Measurements from ENCODE around the gene NPB. TPM values are rescaled to one million over a fixed set of nuclear protein-coding genes. Genes with fewer than 3 reads are reported as not detected.

Gene NPB
- polyA plus RNA-seq, 1 donor (not counting 4 experiments of a cell fraction or from before 2014, with no cell fraction given), result not detected

GRCh38 chr17:81890447-81891302 is 11.4 kb upstream of the NPB start:
- Histone ChIP-seq H3K36me3 (ENCODE audit: control insufficient read depth in 2 of 2, extremely low read depth in 1 of 2, insufficient read depth in 2 of 2, low read length in 2 of 2) (peaks cover 35 to 38% of the 10 kb centered on the region in 2 experiments), H3K27me3 (ENCODE audit: control insufficient read depth, extremely low read depth, insufficient read depth, low read length) (no peaks in the 10 kb centered on the region), H3K4me2 (ENCODE audit: control insufficient read depth, extremely low read depth, insufficient read depth, low read depth, low read length) (peak overlapping the region; percentile 97), H3K4me3 (ENCODE audit: control insufficient read depth in 2 of 3, extremely low read depth in 1 of 3, insufficient read depth in 2 of 3, low read depth in 1 of 3, low read length in 3 of 3) (peak overlapping the region; percentile 81 to 91 (median 88)), H3K9ac (ENCODE audit: control insufficient read depth, extremely low read depth, insufficient read depth, low read length) (peak overlapping the region; percentile 92), H3K4me1 (ENCODE audit: control insufficient read depth, extremely low read depth, insufficient read depth, low read length) (peaks cover 13% of the 10 kb centered on the region), H2AFZ (ENCODE audit: control insufficient read depth, low read length) (no peak overlapping the region), H3K27ac (ENCODE audit: control insufficient read depth, insufficient read depth, low read length) (peak overlapping the region; percentile 82), H3K9me1 (ENCODE audit: control insufficient read depth, extremely low read depth, insufficient read depth, low read length) (no peaks in the 10 kb centered on the region), H3K79me2 (ENCODE audit: control insufficient read depth, insufficient read depth, low read length) (peaks cover 60% of the 10 kb centered on the region), H4K20me1 (ENCODE audit: control insufficient read depth, extremely low read depth, insufficient read depth, low read length) (no peaks in the 10 kb centered on the region), H3K9me3 (ENCODE audit: control insufficient read depth, low read depth, low read length) (no peaks in the 10 kb centered on the region)
- no peak for TF ChIP-seq CTCF (optimal IDR thresholded peaks at IDR 0.05 in 1 of 3, IDR thresholded peaks at IDR 0.05 in 1 of 3, conservative IDR thresholded peaks at IDR 0.05 in 1 of 3; ENCODE audit: extremely low read depth in 1 of 3, insufficient read depth in 2 of 3, low read length in 3 of 3)
- TF ChIP-seq EZH2 (IDR thresholded peaks at IDR 0.05; ENCODE audit: low read length), result no peak
- no peak for DNase-seq (ENCODE audit: low read depth, low spot score)
- dilution Hi-C loops (cut with MboI; ENCODE audit: extremely low pct_ligation_motif_present, low sequenced_read_pairs), result no loop called here
- FAIRE-seq, result no peak

- H3K36me3 ChIP-seq (ENCODE audit: control insufficient read depth in 2 of 2, extremely low read depth in 1 of 2, insufficient read depth in 2 of 2, low read length in 2 of 2), result peaks cover 31 to 32% of the 10 kb centered on the region in 2 experiments
- dilution Hi-C loops (cut with MboI; ENCODE audit: extremely low pct_ligation_motif_present, low sequenced_read_pairs), result no loop called here
Observed at GRCh38 chr17:81891303-81891552, 10.8 kb upstream of the NPB start.

More at GRCh38 chr17:81891303-81891552, 10.8 kb upstream of the NPB start:
- no peaks in the 10 kb centered on the region for H3K27me3 ChIP-seq (ENCODE audit: control insufficient read depth, extremely low read depth, insufficient read depth, low read length)
- no peak for FAIRE-seq
- TF ChIP-seq EZH2 (IDR thresholded peaks at IDR 0.05; ENCODE audit: low read length), result no peak
- TF ChIP-seq CTCF (optimal IDR thresholded peaks at IDR 0.05 in 1 of 3, IDR thresholded peaks at IDR 0.05 in 1 of 3, conservative IDR thresholded peaks at IDR 0.05 in 1 of 3; ENCODE audit: extremely low read depth in 1 of 3, insufficient read depth in 2 of 3, low read length in 3 of 3), result no peak
- peaks cover 13% of the 10 kb centered on the region for H3K4me1 ChIP-seq (ENCODE audit: control insufficient read depth, extremely low read depth, insufficient read depth, low read length)
- H4K20me1 ChIP-seq (ENCODE audit: control insufficient read depth, extremely low read depth, insufficient read depth, low read length), result no peaks in the 10 kb centered on the region
- peak overlapping the region; percentile 92 for H3K9ac ChIP-seq (ENCODE audit: control insufficient read depth, extremely low read depth, insufficient read depth, low read length)
- peak overlapping the region; percentile 82 for H3K27ac ChIP-seq (ENCODE audit: control insufficient read depth, insufficient read depth, low read length)
- H3K9me1 ChIP-seq (ENCODE audit: control insufficient read depth, extremely low read depth, insufficient read depth, low read length), result no peaks in the 10 kb centered on the region
- H3K4me2 ChIP-seq (ENCODE audit: control insufficient read depth, extremely low read depth, insufficient read depth, low read depth, low read length), result no peak overlapping the region
- no peaks in the 10 kb centered on the region for H3K9me3 ChIP-seq (ENCODE audit: control insufficient read depth, low read depth, low read length)
- no peak for DNase-seq (ENCODE audit: low read depth, low spot score)
- no peak overlapping the region for H2AFZ ChIP-seq (ENCODE audit: control insufficient read depth, low read length)
- peaks cover 57% of the 10 kb centered on the region for H3K79me2 ChIP-seq (ENCODE audit: control insufficient read depth, insufficient read depth, low read length)
- peak overlapping the region; percentile 81 to 91 (median 88) for H3K4me3 ChIP-seq (ENCODE audit: control insufficient read depth in 2 of 3, extremely low read depth in 1 of 3, insufficient read depth in 2 of 3, low read depth in 1 of 3, low read length in 3 of 3)
